Inflammatory macrophage treated with lipopolysaccharide for 4 hours (primary cell): ENCODE results near the gene TMEM178B.
"Not testable (repeated sequence)": the region's sequence is repeated elsewhere in the genome, so short reads cannot be mapped to it uniquely, and the experiment has no call there.

Experiments
- DNase-seq: peaks from one replicate; pipeline ENCODE4 v3.0.0-alpha.2; 2020

The TMEM178B gene

GRCh38 chr7:141359740-141360415 lies 286.0 kb downstream of the TMEM178B start:
- DNase-seq = no peak

- no peak for DNase-seq
Observed at GRCh38 chr7:141360416-141360760, 286.5 kb downstream of the TMEM178B start.

- DNase-seq = no peak
Observed at GRCh38 chr7:141360803-141361202, 286.9 kb downstream of the TMEM178B start.

GRCh38 chr7:141361479-141361878 lies 287.6 kb downstream of the TMEM178B start:
- no peak for DNase-seq

- no peak for DNase-seq
Observed at GRCh38 chr7:141361960-141362359, 288.1 kb downstream of the TMEM178B start.

- DNase-seq = no peak
Observed at GRCh38 chr7:141362580-141363435, 288.9 kb downstream of the TMEM178B start.

GRCh38 chr7:141363748-141364147 lies 289.9 kb downstream of the TMEM178B start:
- no peak for DNase-seq

- no peak for DNase-seq
Observed at GRCh38 chr7:141366091-141366621, 292.3 kb downstream of the TMEM178B start.

GRCh38 chr7:141369422-141369821 lies 295.6 kb downstream of the TMEM178B start:
- DNase-seq = no peak

- no peak for DNase-seq
Observed at GRCh38 chr7:141370178-141370577, 296.3 kb downstream of the TMEM178B start.

- no peak for DNase-seq
Observed at GRCh38 chr7:141370650-141371049, 296.8 kb downstream of the TMEM178B start.

- no peak for DNase-seq
Observed at GRCh38 chr7:141374425-141374824, 300.6 kb downstream of the TMEM178B start.

GRCh38 chr7:141375442-141375841 lies 301.6 kb downstream of the TMEM178B start:
- no peak for DNase-seq

- DNase-seq = no peak
Observed at GRCh38 chr7:141377906-141378305, 304.0 kb downstream of the TMEM178B start.

- no peak for DNase-seq
Observed at GRCh38 chr7:141378405-141378804, 304.5 kb downstream of the TMEM178B start.

GRCh38 chr7:141381794-141382427 lies 308.0 kb downstream of the TMEM178B start:
- no peak for DNase-seq

GRCh38 chr7:141383356-141383755 lies 309.5 kb downstream of the TMEM178B start:
- not testable (repeated sequence) for DNase-seq

GRCh38 chr7:141386881-141387280 lies 313.0 kb downstream of the TMEM178B start:
- no peak for DNase-seq

GRCh38 chr7:141387521-141388217 lies 313.8 kb downstream of the TMEM178B start:
- DNase-seq = no peak

GRCh38 chr7:141389140-141389796 lies 315.4 kb downstream of the TMEM178B start:
- no peak for DNase-seq

- DNase-seq = no peak
Observed at GRCh38 chr7:141390339-141390738, 316.5 kb downstream of the TMEM178B start.

GRCh38 chr7:141393056-141393455 lies 319.2 kb downstream of the TMEM178B start:
- no peak for DNase-seq
